ENCODE measurements around the gene C10orf71. TPM values are rescaled to one million over a fixed set of nuclear protein-coding genes. Genes with fewer than 3 reads are reported as not detected.

The C10orf71 gene
- total and polyA plus RNA-seq, 2 experiments from 2014 or later = not detected

DNA sequence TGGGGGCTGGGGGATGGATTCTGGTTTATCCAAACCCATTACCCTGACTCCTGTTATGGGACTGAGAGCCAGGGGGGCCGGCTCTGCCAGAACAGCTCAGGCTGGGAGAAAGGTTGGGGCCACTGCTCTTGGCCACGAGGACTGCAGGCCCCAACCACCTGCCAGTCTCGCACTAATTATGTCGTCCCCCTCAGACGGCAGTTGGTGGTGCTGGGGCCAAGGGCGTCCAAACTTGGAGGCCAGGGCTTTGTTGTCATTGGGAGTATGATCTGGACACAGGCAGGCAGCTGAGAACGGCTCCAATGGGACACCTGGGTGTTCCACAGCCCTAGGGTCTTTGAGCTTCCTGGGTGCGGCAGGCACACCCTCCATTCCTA lies 62.2 kb downstream of the C10orf71 start:
- Histone ChIP-seq H3K9me3 (ENCODE audit: low read depth) (no peaks in the 10 kb centered on the region), H3K4me3 (no peak overlapping the region), H3K9me2 (replicated peaks; ENCODE audit: insufficient read depth) (no peaks in the 10 kb centered on the region), H3K27me3 (no peaks in the 10 kb centered on the region), H4K20me1 (ENCODE audit: insufficient read depth, poor library complexity, severe bottlenecking) (no peaks in the 10 kb centered on the region), H2AFZ (no peak overlapping the region), H3K4me1 (ENCODE audit: insufficient read depth) (no peaks in the 10 kb centered on the region), H3K4me2 (no peak overlapping the region), H3K79me2 (no peaks in the 10 kb centered on the region), H3K36me3 (replicated peaks; ENCODE audit: insufficient read depth, low read depth) (no peaks in the 10 kb centered on the region), H3K27ac (no peak overlapping the region)
- WGBS (ENCODE audit: low lambda C conversion rate, missing lambda C conversion rate) = 86% methylated on average over 8 of the region's 8 CpGs
- TF ChIP-seq, protein P1, sequence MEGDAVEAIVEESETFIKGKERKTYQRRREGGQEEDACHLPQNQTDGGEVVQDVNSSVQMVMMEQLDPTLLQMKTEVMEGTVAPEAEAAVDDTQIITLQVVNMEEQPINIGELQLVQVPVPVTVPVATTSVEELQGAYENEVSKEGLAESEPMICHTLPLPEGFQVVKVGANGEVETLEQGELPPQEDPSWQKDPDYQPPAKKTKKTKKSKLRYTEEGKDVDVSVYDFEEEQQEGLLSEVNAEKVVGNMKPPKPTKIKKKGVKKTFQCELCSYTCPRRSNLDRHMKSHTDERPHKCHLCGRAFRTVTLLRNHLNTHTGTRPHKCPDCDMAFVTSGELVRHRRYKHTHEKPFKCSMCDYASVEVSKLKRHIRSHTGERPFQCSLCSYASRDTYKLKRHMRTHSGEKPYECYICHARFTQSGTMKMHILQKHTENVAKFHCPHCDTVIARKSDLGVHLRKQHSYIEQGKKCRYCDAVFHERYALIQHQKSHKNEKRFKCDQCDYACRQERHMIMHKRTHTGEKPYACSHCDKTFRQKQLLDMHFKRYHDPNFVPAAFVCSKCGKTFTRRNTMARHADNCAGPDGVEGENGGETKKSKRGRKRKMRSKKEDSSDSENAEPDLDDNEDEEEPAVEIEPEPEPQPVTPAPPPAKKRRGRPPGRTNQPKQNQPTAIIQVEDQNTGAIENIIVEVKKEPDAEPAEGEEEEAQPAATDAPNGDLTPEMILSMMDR (IDR thresholded peaks at IDR 0.05; ENCODE audit: poor library complexity) = no peak
- TF ChIP-seq EZH2phosphoT487 (IDR thresholded peaks at IDR 0.05; ENCODE audit: low read depth, severe bottlenecking, unreplicated experiment) (no peak), EZH2 (IDR thresholded peaks at IDR 0.05; ENCODE audit: borderline replicate concordance) (no peak)
- no peak for DNase-seq (ENCODE audit: low spot score)

DNA sequence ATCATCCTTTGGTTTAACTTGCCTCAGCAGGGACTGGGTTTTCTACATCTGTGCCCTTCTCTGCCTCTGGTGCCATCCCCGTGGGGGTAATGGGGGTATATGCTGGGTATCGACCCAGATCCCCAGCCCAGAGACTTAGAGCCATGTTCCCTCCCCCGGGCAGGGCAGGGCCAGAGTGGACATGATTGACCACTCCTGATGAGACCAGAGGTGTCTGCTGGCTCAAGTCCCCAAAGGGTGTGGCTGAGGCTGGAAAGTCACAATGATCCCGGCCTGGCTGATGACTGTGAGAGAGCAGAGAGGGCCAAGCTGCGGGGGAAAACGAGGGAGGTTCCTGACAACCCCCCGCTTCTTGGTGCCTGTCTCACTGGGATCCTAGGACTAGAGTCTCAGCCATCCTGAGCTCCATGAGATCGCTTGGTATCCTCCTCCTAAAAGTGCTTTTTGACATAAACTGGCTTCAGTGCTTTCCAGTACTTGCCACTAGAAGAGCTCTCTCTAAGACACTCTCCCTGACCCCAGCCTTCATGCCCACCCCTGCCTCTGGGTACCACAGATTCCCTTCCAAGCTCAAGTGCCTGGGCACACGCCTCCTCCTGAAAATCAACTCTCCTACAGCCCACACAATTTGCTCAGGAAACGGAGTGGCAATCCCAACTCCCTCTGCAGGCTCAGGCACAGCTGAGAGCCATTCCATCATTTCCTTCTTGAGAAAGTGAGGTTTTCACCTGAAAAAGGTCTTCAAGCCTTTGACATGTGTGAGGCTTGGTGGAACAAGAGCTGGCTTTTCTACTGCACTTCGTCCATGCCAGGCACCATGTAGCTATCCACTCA lies 63.0 kb downstream of the C10orf71 start:
- WGBS (ENCODE audit: low lambda C conversion rate, missing lambda C conversion rate) = 86% methylated on average over 11 of the region's 11 CpGs
- no peak for DNase-seq (ENCODE audit: low spot score)
- TF ChIP-seq EZH2 (IDR thresholded peaks at IDR 0.05; ENCODE audit: borderline replicate concordance) (no peak), EZH2phosphoT487 (IDR thresholded peaks at IDR 0.05; ENCODE audit: low read depth, severe bottlenecking, unreplicated experiment) (no peak)
- TF ChIP-seq, protein P1 (IDR thresholded peaks at IDR 0.05; ENCODE audit: poor library complexity) = no peak

DNA sequence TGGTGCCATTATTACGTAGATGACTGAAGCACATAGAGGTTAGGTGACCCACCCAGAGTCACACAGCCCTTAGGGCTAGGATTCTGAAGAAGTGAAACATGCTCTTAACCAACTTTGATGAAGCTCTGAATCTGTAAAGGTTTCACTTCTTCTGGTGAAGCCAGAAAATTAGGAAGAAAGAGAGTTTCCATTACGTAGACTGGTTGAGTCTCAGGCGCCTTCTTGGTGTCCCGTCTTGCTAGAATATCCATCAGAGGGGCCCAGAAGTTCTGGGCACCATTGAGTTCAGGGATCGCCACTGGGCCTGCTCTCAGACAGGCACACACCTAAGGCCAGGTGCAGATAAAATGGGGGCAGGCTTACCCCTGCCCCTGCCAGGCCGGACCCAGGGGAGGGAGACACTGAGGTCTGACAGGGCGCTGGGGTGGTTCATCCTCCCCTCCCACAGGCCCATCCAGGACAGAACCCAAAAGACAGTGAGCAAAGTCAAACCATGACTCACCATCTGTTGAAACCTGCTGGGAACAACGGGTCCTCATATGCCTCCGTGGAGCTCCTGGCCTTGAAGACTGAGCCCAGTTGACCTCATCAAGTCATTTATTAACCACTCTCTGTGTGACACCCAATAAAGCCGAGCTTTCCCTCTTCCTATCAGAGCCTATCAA lies 63.8 kb downstream of the C10orf71 start:
- Histone ChIP-seq H3K79me2 (no peaks in the 10 kb centered on the region), H3K4me1 (ENCODE audit: insufficient read depth) (no peaks in the 10 kb centered on the region), H3K4me2 (no peak overlapping the region), H3K9me3 (ENCODE audit: low read depth) (no peaks in the 10 kb centered on the region), H3K27me3 (no peaks in the 10 kb centered on the region), H4K20me1 (ENCODE audit: insufficient read depth, poor library complexity, severe bottlenecking) (no peaks in the 10 kb centered on the region), H3K36me3 (replicated peaks; ENCODE audit: insufficient read depth, low read depth) (no peaks in the 10 kb centered on the region), H3K4me3 (no peak overlapping the region), H2AFZ (no peak overlapping the region), H3K27ac (no peak overlapping the region), H3K9me2 (replicated peaks; ENCODE audit: insufficient read depth) (no peaks in the 10 kb centered on the region)
- WGBS (ENCODE audit: low lambda C conversion rate, missing lambda C conversion rate) = 89% methylated on average over 10 of the region's 10 CpGs
- peak; percentile 54 for DNase-seq (ENCODE audit: low spot score)
- TF ChIP-seq EZH2 (IDR thresholded peaks at IDR 0.05; ENCODE audit: borderline replicate concordance) = no peak
- no peak for TF ChIP-seq EZH2phosphoT487 (IDR thresholded peaks at IDR 0.05; ENCODE audit: low read depth, severe bottlenecking, unreplicated experiment)
- TF ChIP-seq, protein P1 (IDR thresholded peaks at IDR 0.05; ENCODE audit: poor library complexity) = no peak

More for the DNA sequence above, 63.0 kb downstream of the C10orf71 start:
- H4K20me1 ChIP-seq (ENCODE audit: insufficient read depth, poor library complexity, severe bottlenecking) = no peaks in the 10 kb centered on the region
- H3K36me3 ChIP-seq (replicated peaks; ENCODE audit: insufficient read depth, low read depth) = no peaks in the 10 kb centered on the region
- H3K27me3 ChIP-seq = no peaks in the 10 kb centered on the region
- H3K79me2 ChIP-seq = no peaks in the 10 kb centered on the region
- H3K4me1 ChIP-seq (ENCODE audit: insufficient read depth) = no peaks in the 10 kb centered on the region
- no peak overlapping the region for H3K4me3 ChIP-seq
- no peak overlapping the region for H3K4me2 ChIP-seq
- no peaks in the 10 kb centered on the region for H3K9me2 ChIP-seq (replicated peaks; ENCODE audit: insufficient read depth)
- H3K27ac ChIP-seq = no peak overlapping the region
- no peaks in the 10 kb centered on the region for H3K9me3 ChIP-seq (ENCODE audit: low read depth)
- H2AFZ ChIP-seq = no peak overlapping the region
